Fibroblast of lung (primary cell): ENCODE data around the gene HIGD2A. TPM values are rescaled to one million over a fixed set of nuclear protein-coding genes. Genes with fewer than 3 reads are reported as not detected.
A peak's percentile ranks its signal among the peaks of the same experiment; 100 is the strongest.

Experiments
- DNase-seq, 2 donors: peaks; one replicate each; pipeline versions ENCODE4 v3.0.0 to v3.0.0-alpha.2; 2010; ENCODE audit warnings: low read depth in 2 of 2
- H2AFZ ChIP-seq: 2 replicates; pipeline ENCODE4 v1.5.1; 2012; ENCODE audit warnings: low read length, control low read depth, inconsistent platforms
- H3K27ac ChIP-seq: 2 replicates; pipeline ENCODE4 v1.5.1; 2011; ENCODE audit warnings: low read length, control low read depth; ENCODE audit not compliant: insufficient read depth
- H3K27me3 ChIP-seq: 2 replicates; pipeline ENCODE4 v1.5.1; 2011; ENCODE audit warnings: mild to moderate bottlenecking, low read length; ENCODE audit not compliant: control insufficient read depth, insufficient read depth
- H3K36me3 ChIP-seq: 2 replicates; pipeline ENCODE4 v1.5.1; 2011; ENCODE audit warnings: low read length; ENCODE audit not compliant: control insufficient read depth, insufficient read depth
- H3K4me1 ChIP-seq: 2 replicates; pipeline ENCODE4 v1.5.1; 2011; ENCODE audit warnings: low read length; ENCODE audit not compliant: control insufficient read depth, insufficient read depth; ENCODE audit errors: extremely low read depth
- H3K4me2 ChIP-seq: 2 replicates; pipeline ENCODE4 v1.5.1; 2011; ENCODE audit warnings: low read length, control low read depth; ENCODE audit not compliant: insufficient read depth; ENCODE audit errors: extremely low read depth
- H3K4me3 ChIP-seq, 4 experiments: fragments of 200-600 bp in 1 of 4; sonication (generic) in 1 of 4; replicated peaks in 1 of 4; 2 replicates each; pipeline ENCODE4 v1.5.1; 2011 to 2016; ENCODE audit warnings: low read length in 4 of 4, low read depth in 3 of 4, mild to moderate bottlenecking in 3 of 4, control low read depth in 2 of 4, inconsistent platforms in 1 of 4, mixed read lengths in 1 of 4; ENCODE audit not compliant: insufficient read depth in 1 of 4; ENCODE audit errors: control extremely low read depth in 1 of 4
- H3K79me2 ChIP-seq: 2 replicates; pipeline ENCODE4 v1.5.1; 2012; ENCODE audit warnings: mild to moderate bottlenecking, low read length, inconsistent platforms; ENCODE audit not compliant: control insufficient read depth, insufficient read depth
- H3K9ac ChIP-seq: 2 replicates; pipeline ENCODE4 v1.5.1; 2011; ENCODE audit warnings: mild to moderate bottlenecking, low read length, control low read depth; ENCODE audit not compliant: insufficient read depth
- H3K9me3 ChIP-seq: 2 replicates; pipeline ENCODE4 v1.5.1; 2012; ENCODE audit warnings: low read depth, low read length; ENCODE audit not compliant: control insufficient read depth, insufficient read depth
- H4K20me1 ChIP-seq: 2 replicates; pipeline ENCODE4 v1.5.1; 2011; ENCODE audit warnings: low read length; ENCODE audit not compliant: control insufficient read depth, insufficient read depth; ENCODE audit errors: extremely low read depth
- CTCF ChIP-seq, 2 donors: IDR thresholded peaks in 1 of 2; conservative IDR thresholded peaks in 1 of 2; 1 replicate in 1 of 2; 2 replicates in 1 of 2; pipeline ENCODE4 v1.5.1; 2011 to 2012; ENCODE audit warnings: low read length in 2 of 2, control low read depth in 1 of 2, inconsistent platforms in 1 of 2, low read depth in 1 of 2, mild to moderate bottlenecking in 1 of 2
- EZH2 ChIP-seq: IDR thresholded peaks from 2 replicates; pipeline ENCODE4 v1.5.1; 2012; ENCODE audit warnings: low read length, control low read depth, mild to moderate bottlenecking; ENCODE audit errors: missing control alignments
- polyA plus RNA-seq, 2 donors: library from polyadenylated mRNA; depleted of rRNA in 1 of 2; stranded (reverse) in 1 of 2; unstranded in 1 of 2; fragments of >200 nt; gene quantifications; 2 replicates each; pipeline ENCODE4 v1.2.1, GENCODE V29; 2011 to 2012; ENCODE audit warnings: missing spikeins in 1 of 2
- total RNA-seq: library from RNA; depleted of rRNA; stranded (reverse); fragments of >200 nt; gene quantifications from 2 replicates; pipeline ENCODE4 v1.2.1, GENCODE V29; 2014

The HIGD2A gene
- total and polyA plus RNA-seq, 2 donors (not counting 1 experiment from before 2014, with no cell fraction given): 54.7 to 77.6 TPM

GRCh38 chr5:176438959-176439757 is 50.6 kb downstream of the HIGD2A start:
- Histone ChIP-seq H3K27me3 (no peaks in the 10 kb centered on the region), H3K4me3 (no peak overlapping the region), H3K4me1 (peaks cover 2% of the 10 kb centered on the region), H2AFZ (no peak overlapping the region), H3K9ac (no peak overlapping the region), H3K27ac (no peak overlapping the region), H4K20me1 (no peaks in the 10 kb centered on the region), H3K36me3 (no peaks in the 10 kb centered on the region), H3K79me2 (no peaks in the 10 kb centered on the region), H3K9me3 (no peaks in the 10 kb centered on the region), H3K4me2 (no peak overlapping the region)
- peak; percentile 37 to 76 for DNase-seq
- no peak for TF ChIP-seq CTCF (conservative IDR thresholded peaks at IDR 0.05 in 1 of 2, IDR thresholded peaks at IDR 0.05 in 1 of 2; ENCODE audit: low read depth in 1 of 2, low read length in 2 of 2)
- no peak for TF ChIP-seq EZH2

Other genes starting within 250 kb of the HIGD2A start
- 4.4 and 4.6 TPM in 2 replicates for gene SIMC1, start 150.3 kb upstream of the HIGD2A start, total RNA-seq
- 7.9 and 10.1 TPM in 2 replicates for gene SIMC1, start 150.3 kb upstream of the HIGD2A start, polyA plus RNA-seq
- gene KIAA1191, start 27.0 kb upstream of the HIGD2A start, total RNA-seq: 59.1 and 89.5 TPM in 2 replicates
- gene KIAA1191, start 27.0 kb upstream of the HIGD2A start, polyA plus RNA-seq: 101 and 107 TPM in 2 replicates
- 9.8 and 11.1 TPM in 2 replicates for gene ARL10, start 23.3 kb upstream of the HIGD2A start, total RNA-seq
- gene ARL10, start 23.3 kb upstream of the HIGD2A start, polyA plus RNA-seq: 3.0 and 3.4 TPM in 2 replicates
- gene NOP16, start 153 bp upstream of the HIGD2A start, total RNA-seq: 10.3 and 11.1 TPM in 2 replicates
- gene NOP16, start 153 bp upstream of the HIGD2A start, polyA plus RNA-seq: 26.3 and 49.7 TPM in 2 replicates
- gene CLTB, start 27.8 kb downstream of the HIGD2A start, total RNA-seq: 74.2 and 94.3 TPM in 2 replicates
- gene CLTB, start 27.8 kb downstream of the HIGD2A start, polyA plus RNA-seq: 90.8 and 116 TPM in 2 replicates
- gene FAF2, start 59.6 kb downstream of the HIGD2A start, total RNA-seq: 35.4 and 38.5 TPM in 2 replicates
- gene FAF2, start 59.6 kb downstream of the HIGD2A start, polyA plus RNA-seq: 54.7 and 55.5 TPM in 2 replicates
- gene RNF44, start 148.7 kb downstream of the HIGD2A start, total RNA-seq: 2.3 and 2.6 TPM in 2 replicates
- gene RNF44, start 148.7 kb downstream of the HIGD2A start, polyA plus RNA-seq: 1.4 and 2.4 TPM in 2 replicates
- under 0.01 TPM in 1 of 2 replicates, not detected in the other for gene CDHR2, start 160.6 kb downstream of the HIGD2A start, total RNA-seq
- gene CDHR2, start 160.6 kb downstream of the HIGD2A start, polyA plus RNA-seq: not detected in 2 replicates
- 4.9 and 6.3 TPM in 2 replicates for gene GPRIN1, start 221.4 kb downstream of the HIGD2A start, total RNA-seq
- gene GPRIN1, start 221.4 kb downstream of the HIGD2A start, polyA plus RNA-seq: 1.9 and 5.0 TPM in 2 replicates
- 0.17 TPM in 1 of 2 replicates, not detected in the other for gene SNCB, start 241.8 kb downstream of the HIGD2A start, total RNA-seq
- gene SNCB, start 241.8 kb downstream of the HIGD2A start, polyA plus RNA-seq: 0.22 and 2.3 TPM in 2 replicates
- not detected in 2 replicates for gene EIF4E1B, start 241.9 kb downstream of the HIGD2A start, total RNA-seq
- gene EIF4E1B, start 241.9 kb downstream of the HIGD2A start, polyA plus RNA-seq: not detected in 2 replicates